Activated T-helper 9 cell treated with anti-CD3 and anti-CD28 coated beads, Interleukin-2, amount 50 U/mL, for 16 hours (primary cell): ENCODE results near the gene GARIN1A.

Source experiments
- DNase-seq: peaks from one replicate; pipeline ENCODE4 v3.0.0-alpha.2; 2020; ENCODE audit warnings: low read depth

Gene GARIN1A

GRCh38 chr7:128718967-128719642 lies 47.0 kb downstream of the GARIN1A start:
- DNase-seq, result no peak

GRCh38 chr7:128721376-128721775 lies 49.3 kb downstream of the GARIN1A start:
- DNase-seq, result no peak
